D721Med (cell line): ENCODE results near the gene CIROP.
"Not testable (repeated sequence)": the region's sequence is repeated elsewhere in the genome, so short reads cannot be mapped to it uniquely, and the experiment has no call there.

Experiments
- DNase-seq: peaks from one replicate; pipeline ENCODE4 v3.0.0; 2011; ENCODE audit warnings: low spot score; ENCODE audit not compliant: insufficient read length
- FAIRE-seq: peaks from 2 replicates; lab custom pipeline; 2011; peaks lifted over from hg19 to GRCh38; lab: Jason Lieb, UNC
- CTCF ChIP-seq: IDR thresholded peaks from 2 replicates; pipeline ENCODE4 v1.5.1; 2012; ENCODE audit warnings: mild to moderate bottlenecking, control low read depth; ENCODE audit not compliant: insufficient read depth; ENCODE audit errors: missing control alignments

The CIROP gene

GRCh38 chr14:23113431-23114119 lies 8.8 kb upstream of the CIROP start:
- no peak for FAIRE-seq
- no peak for TF ChIP-seq CTCF
- no peak for DNase-seq

GRCh38 chr14:23112359-23113178 lies 7.8 kb upstream of the CIROP start:
- FAIRE-seq, result no peak
- no peak for DNase-seq

GRCh38 chr14:23110579-23111365 lies 6.0 kb upstream of the CIROP start:
- FAIRE-seq (no peak), DNase-seq (no peak)
- no peak for TF ChIP-seq CTCF

More at GRCh38 chr14:23112359-23113178, 7.8 kb upstream of the CIROP start:
- no peak for TF ChIP-seq CTCF

- TF ChIP-seq CTCF, result no peak
- FAIRE-seq, result no peak
- no peak for DNase-seq
Measured at GRCh38 chr14:23109769-23110168, 5.0 kb upstream of the CIROP start.

- not testable (repeated sequence) for FAIRE-seq, DNase-seq
Measured at GRCh38 chr14:23108169-23108568, 3.4 kb upstream of the CIROP start.

- not testable (repeated sequence) for FAIRE-seq, DNase-seq
Measured at GRCh38 chr14:23107620-23108019, 2.8 kb upstream of the CIROP start.

- DNase-seq (no peak), FAIRE-seq (no peak)
- TF ChIP-seq CTCF, result no peak
Measured at GRCh38 chr14:23106747-23107045, 1.9 kb upstream of the CIROP start.

- no peak for FAIRE-seq
- no peak for DNase-seq
Measured at GRCh38 chr14:23105348-23105824, 597 bp upstream of the CIROP start.

More at GRCh38 chr14:23105348-23105824, 597 bp upstream of the CIROP start:
- no peak for TF ChIP-seq CTCF
